Measurements from ENCODE around the gene CAPNS1.
"Not testable (repeated sequence)": the region's sequence is repeated elsewhere in the genome, so short reads cannot be mapped to it uniquely, and the experiment has no call there.

Gene CAPNS1

GRCh38 chr19:36151144-36152018 lies 11.5 kb downstream of the CAPNS1 start:
- DNase-seq, result no peak

GRCh38 chr19:36152019-36152351 lies 12.1 kb downstream of the CAPNS1 start:
- no peak for DNase-seq

- DNase-seq, result no peak
These were observed 12.7 kb downstream of the CAPNS1 start, which contains the start of gene COX7A1 for GRCh38 chr19:36152352-36153091. Gene COX7A1 (minus strand): TSS chr19:36152447. CDS start chr19:36152407, 40 bp downstream.

GRCh38 chr19:36153126-36153525 lies 13.3 kb downstream of the CAPNS1 start:
- DNase-seq, result no peak

GRCh38 chr19:36160821-36161596 lies 21.1 kb downstream of the CAPNS1 start:
- DNase-seq, result no peak

- no peak for DNase-seq
These were observed 23.9 kb downstream of the CAPNS1 start for GRCh38 chr19:36163813-36164212.

- DNase-seq, result peak; percentile 93
These were observed 29.4 kb downstream of the CAPNS1 start for GRCh38 chr19:36169084-36169760.

GRCh38 chr19:36172852-36173251 lies 33.0 kb downstream of the CAPNS1 start:
- no peak for DNase-seq

GRCh38 chr19:36173846-36174245 lies 34.0 kb downstream of the CAPNS1 start:
- DNase-seq, result not testable (repeated sequence)

- DNase-seq, result not testable (repeated sequence)
These were observed 39.2 kb downstream of the CAPNS1 start for GRCh38 chr19:36179077-36179476.

- no peak for DNase-seq
These were observed 42.9 kb downstream of the CAPNS1 start for GRCh38 chr19:36182612-36183244.

GRCh38 chr19:36183245-36183628 lies 43.4 kb downstream of the CAPNS1 start:
- DNase-seq, result no peak

- DNase-seq, result not testable (repeated sequence)
These were observed 46.9 kb downstream of the CAPNS1 start for GRCh38 chr19:36186722-36187121.

- no peak for DNase-seq
These were observed 56.4 kb downstream of the CAPNS1 start for GRCh38 chr19:36196249-36196648.

- DNase-seq, result no peak
These were observed 58.3 kb downstream of the CAPNS1 start for GRCh38 chr19:36198119-36198518.

Data from NCI-H524 treated with DMSO at 0.1 percent for 48 hours (cell line).